Loucy (cell line): ENCODE data around the gene PPL.

Experiments
- H2AFZ ChIP-seq: fragments of 200-600 bp; sonication (generic); 2 replicates; pipeline ENCODE4 v1.6.0; 2016; ENCODE audit warnings: antibody characterized with exemption, mild to moderate bottlenecking, low read length, moderate library complexity
- H3F3A ChIP-seq: fragments of 200-600 bp; 2 replicates; pipeline ENCODE4 v1.6.0; 2016; ENCODE audit warnings: antibody characterized with exemption, low read depth, mild to moderate bottlenecking
- H3K27me3 ChIP-seq: fragments of 200-600 bp; sonication (generic); 2 replicates; pipeline ENCODE4 v1.6.1; 2014; ENCODE audit warnings: low read length, mild to moderate bottlenecking; ENCODE audit not compliant: insufficient read depth, poor library complexity, severe bottlenecking
- H3K36me3 ChIP-seq: fragments of 200-600 bp; sonication (generic); 2 replicates; pipeline ENCODE4 v1.6.1; 2016; ENCODE audit warnings: low read length; ENCODE audit not compliant: insufficient read depth
- H3K4me1 ChIP-seq: fragments of 200-600 bp; sonication (generic); 2 replicates; pipeline ENCODE4 v1.5.1; 2014; ENCODE audit warnings: low read length, mild to moderate bottlenecking; ENCODE audit not compliant: insufficient read depth, poor library complexity, severe bottlenecking
- H3K4me2 ChIP-seq: fragments of 200-600 bp; sonication (generic); 2 replicates; pipeline ENCODE4 v1.6.0; 2014; ENCODE audit warnings: antibody characterized with exemption, low read length, low read depth, mild to moderate bottlenecking; ENCODE audit not compliant: poor library complexity, severe bottlenecking
- H3K4me3 ChIP-seq: fragments of 200-600 bp; sonication (generic); 2 replicates; pipeline ENCODE4 v1.5.1; 2014; ENCODE audit warnings: low read length, mild to moderate bottlenecking, mixed read lengths; ENCODE audit not compliant: poor library complexity, severe bottlenecking
- H3K79me2 ChIP-seq: fragments of 200-600 bp; sonication (generic); 2 replicates; pipeline ENCODE4 v1.6.1; 2014; ENCODE audit warnings: low read length; ENCODE audit not compliant: insufficient read depth
- H3K9ac ChIP-seq: fragments of 200-600 bp; sonication (generic); 2 replicates; pipeline ENCODE4 v1.6.0; 2014; ENCODE audit warnings: mild to moderate bottlenecking, low read depth, low read length, moderate library complexity; ENCODE audit not compliant: poor library complexity, severe bottlenecking
- H3K9me2 ChIP-seq: fragments of 200-600 bp; sonication (generic); replicated peaks from 2 replicates; pipeline ENCODE4 v1.6.1; 2016; ENCODE audit warnings: low read depth, low read length, mixed read lengths
- H3K9me3 ChIP-seq: fragments of 200-600 bp; sonication (generic); 2 replicates; pipeline ENCODE4 v1.6.1; 2014; ENCODE audit warnings: mild to moderate bottlenecking, antibody characterized with exemption, low read length, low read depth; ENCODE audit not compliant: insufficient read depth
- H4K20me1 ChIP-seq: fragments of 200-600 bp; sonication (generic); 2 replicates; pipeline ENCODE4 v1.6.0; 2014; ENCODE audit warnings: antibody characterized with exemption, low read length, mild to moderate bottlenecking; ENCODE audit not compliant: insufficient read depth, poor library complexity, severe bottlenecking
- EZH2phosphoT487 ChIP-seq: fragments of 200-600 bp; IDR thresholded peaks from 2 replicates; pipeline ENCODE4 v1.6.1; 2018; ENCODE audit warnings: antibody characterized with exemption, mild to moderate bottlenecking, moderate library complexity, borderline replicate concordance
- TF ChIP-seq, protein P1 (sequence below): fragments of 200-600 bp; sonication (generic); conservative IDR thresholded peaks from 2 replicates; pipeline ENCODE4 v1.5.1; 2014; ENCODE audit warnings: mild to moderate bottlenecking, antibody characterized with exemption, low read length

The PPL gene

GRCh38 chr16:4926928-4927327, 10.0 kb downstream of the PPL start:
- no peaks in the 10 kb centered on the region for H3K4me1 ChIP-seq
- no peaks in the 10 kb centered on the region for H3K9me2 ChIP-seq
- H2AFZ ChIP-seq = no peak overlapping the region
- H3K79me2 ChIP-seq = no peaks in the 10 kb centered on the region
- no peak overlapping the region for H3K4me3 ChIP-seq
- no peak for TF ChIP-seq EZH2phosphoT487
- no peak overlapping the region for H3K4me2 ChIP-seq
- H3F3A ChIP-seq = no peaks in the 10 kb centered on the region
- no peaks in the 10 kb centered on the region for H3K27me3 ChIP-seq
- H3K36me3 ChIP-seq = no peaks in the 10 kb centered on the region
- H3K9me3 ChIP-seq = no peaks in the 10 kb centered on the region; the same call in 1 of the 2 replicates
- no peaks in the 10 kb centered on the region for H4K20me1 ChIP-seq
- no peak overlapping the region for H3K9ac ChIP-seq

DNA sequence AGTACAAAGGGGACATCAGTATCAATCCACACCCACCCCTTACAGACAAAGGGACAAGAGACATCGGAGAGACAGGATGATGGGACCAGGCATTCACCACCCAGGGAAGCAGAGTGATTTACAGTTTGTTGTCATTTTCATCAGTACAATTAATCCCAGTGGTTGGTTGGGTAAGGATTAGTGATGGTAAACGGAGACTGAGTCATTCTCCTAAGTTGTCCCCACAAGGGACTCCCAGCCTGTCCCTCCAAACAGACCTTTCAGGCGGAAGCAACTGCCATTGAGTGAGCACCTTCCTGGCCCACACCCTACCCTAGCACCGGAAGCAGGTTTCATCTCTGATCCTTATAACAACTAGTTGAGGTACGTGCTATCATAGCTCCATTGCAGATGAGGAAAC, 11.2 kb downstream of the PPL start:
- H3K9ac ChIP-seq = no peak overlapping the region
- no peaks in the 10 kb centered on the region for H3K4me1 ChIP-seq
- no peak overlapping the region for H3K4me3 ChIP-seq
- H4K20me1 ChIP-seq = no peaks in the 10 kb centered on the region
- H3K36me3 ChIP-seq = no peaks in the 10 kb centered on the region
- no peak overlapping the region for H3K4me2 ChIP-seq
- TF ChIP-seq, protein P1, sequence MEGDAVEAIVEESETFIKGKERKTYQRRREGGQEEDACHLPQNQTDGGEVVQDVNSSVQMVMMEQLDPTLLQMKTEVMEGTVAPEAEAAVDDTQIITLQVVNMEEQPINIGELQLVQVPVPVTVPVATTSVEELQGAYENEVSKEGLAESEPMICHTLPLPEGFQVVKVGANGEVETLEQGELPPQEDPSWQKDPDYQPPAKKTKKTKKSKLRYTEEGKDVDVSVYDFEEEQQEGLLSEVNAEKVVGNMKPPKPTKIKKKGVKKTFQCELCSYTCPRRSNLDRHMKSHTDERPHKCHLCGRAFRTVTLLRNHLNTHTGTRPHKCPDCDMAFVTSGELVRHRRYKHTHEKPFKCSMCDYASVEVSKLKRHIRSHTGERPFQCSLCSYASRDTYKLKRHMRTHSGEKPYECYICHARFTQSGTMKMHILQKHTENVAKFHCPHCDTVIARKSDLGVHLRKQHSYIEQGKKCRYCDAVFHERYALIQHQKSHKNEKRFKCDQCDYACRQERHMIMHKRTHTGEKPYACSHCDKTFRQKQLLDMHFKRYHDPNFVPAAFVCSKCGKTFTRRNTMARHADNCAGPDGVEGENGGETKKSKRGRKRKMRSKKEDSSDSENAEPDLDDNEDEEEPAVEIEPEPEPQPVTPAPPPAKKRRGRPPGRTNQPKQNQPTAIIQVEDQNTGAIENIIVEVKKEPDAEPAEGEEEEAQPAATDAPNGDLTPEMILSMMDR = no peak
- no peak for TF ChIP-seq EZH2phosphoT487
- no peaks in the 10 kb centered on the region; the same call in 1 of the 2 replicates for H3K9me3 ChIP-seq
- H3K9me2 ChIP-seq = no peaks in the 10 kb centered on the region
- H3F3A ChIP-seq = no peaks in the 10 kb centered on the region
- no peak overlapping the region for H2AFZ ChIP-seq
- H3K79me2 ChIP-seq = no peaks in the 10 kb centered on the region
- H3K27me3 ChIP-seq = no peaks in the 10 kb centered on the region

DNA sequence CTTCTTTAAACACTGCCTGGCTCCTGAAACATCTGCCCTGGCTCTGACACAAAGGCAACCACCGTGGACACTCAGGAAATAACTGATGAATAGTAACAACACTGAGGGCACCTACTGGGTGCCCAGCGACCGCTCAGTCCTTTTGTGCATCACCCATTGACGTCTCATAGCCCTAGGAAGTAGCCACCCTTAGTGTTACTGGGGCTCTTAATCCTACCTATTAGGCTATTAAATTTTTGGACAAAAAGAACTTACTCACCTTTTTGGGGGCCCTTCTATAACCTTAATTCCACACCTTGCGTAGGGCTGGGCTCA, 11.7 kb downstream of the PPL start:
- Histone ChIP-seq H3K36me3 (no peaks in the 10 kb centered on the region), H3K79me2 (no peaks in the 10 kb centered on the region), H3K27me3 (no peaks in the 10 kb centered on the region), H3K9me2 (no peaks in the 10 kb centered on the region), H3K9me3 (no peaks in the 10 kb centered on the region; the same call in 1 of the 2 replicates), H3K4me2 (no peak overlapping the region), H3F3A (no peaks in the 10 kb centered on the region), H3K4me3 (no peak overlapping the region), H3K4me1 (no peaks in the 10 kb centered on the region), H4K20me1 (no peaks in the 10 kb centered on the region), H3K9ac (no peak overlapping the region), H2AFZ (no peak overlapping the region)
- TF ChIP-seq, protein P1 = no peak
- no peak for TF ChIP-seq EZH2phosphoT487

DNA sequence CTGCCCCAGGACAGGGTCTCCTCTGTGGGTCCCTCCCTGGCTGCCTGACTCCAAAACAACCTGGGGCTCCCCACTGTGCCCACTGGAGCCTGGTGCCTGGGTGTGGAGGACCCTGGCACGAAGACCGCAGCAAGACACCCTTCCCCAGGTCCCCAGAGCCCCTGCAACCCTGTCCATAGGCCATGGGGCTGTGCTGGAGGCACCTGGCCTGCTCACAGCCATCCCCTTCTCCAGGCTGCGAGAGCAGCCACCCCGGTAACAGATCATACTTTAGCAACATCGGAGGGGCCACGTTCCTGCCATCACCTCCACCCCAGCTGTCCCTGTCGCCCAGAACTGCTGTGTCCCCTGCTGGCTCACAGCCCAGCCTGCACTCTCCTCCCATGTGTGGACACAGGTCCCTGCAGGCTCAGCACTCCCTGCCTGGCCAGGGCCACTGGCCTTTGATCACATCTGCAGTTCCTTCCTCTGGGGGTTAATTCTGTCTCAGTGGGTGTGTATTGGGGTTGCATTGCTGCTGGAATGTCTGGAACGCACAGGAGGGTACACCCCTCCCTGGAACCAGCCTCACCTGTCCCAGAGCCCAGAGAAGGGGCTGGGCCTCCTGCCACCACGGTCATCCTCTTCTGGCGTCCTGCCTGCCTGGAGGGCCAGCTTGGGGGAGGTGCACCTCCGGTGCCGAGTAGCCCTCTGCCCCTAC, 12.2 kb downstream of the PPL start:
- H3K36me3 ChIP-seq = no peaks in the 10 kb centered on the region
- TF ChIP-seq, protein P1 = no peak
- TF ChIP-seq EZH2phosphoT487 = no peak
- no peak overlapping the region for H3K4me3 ChIP-seq
- H3K79me2 ChIP-seq = no peaks in the 10 kb centered on the region
- no peak overlapping the region for H3K4me2 ChIP-seq
- H3K4me1 ChIP-seq = no peaks in the 10 kb centered on the region
- no peaks in the 10 kb centered on the region for H3F3A ChIP-seq
- H3K9me3 ChIP-seq = no peaks in the 10 kb centered on the region; the same call in 1 of the 2 replicates
- H3K9ac ChIP-seq = no peak overlapping the region
- H2AFZ ChIP-seq = no peak overlapping the region
- H4K20me1 ChIP-seq = no peaks in the 10 kb centered on the region
- H3K9me2 ChIP-seq = no peaks in the 10 kb centered on the region
- H3K27me3 ChIP-seq = no peaks in the 10 kb centered on the region
